Measurements from ENCODE around the gene CABP1. TPM values are rescaled to one million over a fixed set of nuclear protein-coding genes. Genes with fewer than 3 reads are reported as not detected.

Gene CABP1
- total and polyA plus RNA-seq, 2 of the 13 experiments (the other 11 are each of a cell fraction or from before 2014, with no cell fraction given) = not detected

- no peak for TF ChIP-seq RBM22 (optimal IDR thresholded peaks at IDR 0.05; ENCODE audit: low read length)
- TF ChIP-seq ZNF563 (CRISPR knock-in tag; IDR thresholded peaks at IDR 0.05) = no peak; the same call in 1 of the 2 replicates
- peak; percentile 44 for TF ChIP-seq ARNTL (CRISPR knock-in tag; IDR thresholded peaks at IDR 0.05)
- TF ChIP-seq SRSF9 (IDR thresholded peaks at IDR 0.05; ENCODE audit: borderline replicate concordance, insufficient read depth, low read depth, low read length, poor library complexity, severe bottlenecking) = no peak
- TF ChIP-seq RXRA (CRISPR knock-in tag; IDR thresholded peaks at IDR 0.05) = peak; percentile 39
- 0 out of 2 replicates have a peak, but pooled peaks have one; percentile 31 for TF ChIP-seq HNRNPL (IDR thresholded peaks at IDR 0.05; ENCODE audit: low read depth, low read length)
- TF ChIP-seq ZNF18 (CRISPR knock-in tag; IDR thresholded peaks at IDR 0.05; ENCODE audit: insufficient replicate concordance) = no peak
- TF ChIP-seq, protein P1, sequence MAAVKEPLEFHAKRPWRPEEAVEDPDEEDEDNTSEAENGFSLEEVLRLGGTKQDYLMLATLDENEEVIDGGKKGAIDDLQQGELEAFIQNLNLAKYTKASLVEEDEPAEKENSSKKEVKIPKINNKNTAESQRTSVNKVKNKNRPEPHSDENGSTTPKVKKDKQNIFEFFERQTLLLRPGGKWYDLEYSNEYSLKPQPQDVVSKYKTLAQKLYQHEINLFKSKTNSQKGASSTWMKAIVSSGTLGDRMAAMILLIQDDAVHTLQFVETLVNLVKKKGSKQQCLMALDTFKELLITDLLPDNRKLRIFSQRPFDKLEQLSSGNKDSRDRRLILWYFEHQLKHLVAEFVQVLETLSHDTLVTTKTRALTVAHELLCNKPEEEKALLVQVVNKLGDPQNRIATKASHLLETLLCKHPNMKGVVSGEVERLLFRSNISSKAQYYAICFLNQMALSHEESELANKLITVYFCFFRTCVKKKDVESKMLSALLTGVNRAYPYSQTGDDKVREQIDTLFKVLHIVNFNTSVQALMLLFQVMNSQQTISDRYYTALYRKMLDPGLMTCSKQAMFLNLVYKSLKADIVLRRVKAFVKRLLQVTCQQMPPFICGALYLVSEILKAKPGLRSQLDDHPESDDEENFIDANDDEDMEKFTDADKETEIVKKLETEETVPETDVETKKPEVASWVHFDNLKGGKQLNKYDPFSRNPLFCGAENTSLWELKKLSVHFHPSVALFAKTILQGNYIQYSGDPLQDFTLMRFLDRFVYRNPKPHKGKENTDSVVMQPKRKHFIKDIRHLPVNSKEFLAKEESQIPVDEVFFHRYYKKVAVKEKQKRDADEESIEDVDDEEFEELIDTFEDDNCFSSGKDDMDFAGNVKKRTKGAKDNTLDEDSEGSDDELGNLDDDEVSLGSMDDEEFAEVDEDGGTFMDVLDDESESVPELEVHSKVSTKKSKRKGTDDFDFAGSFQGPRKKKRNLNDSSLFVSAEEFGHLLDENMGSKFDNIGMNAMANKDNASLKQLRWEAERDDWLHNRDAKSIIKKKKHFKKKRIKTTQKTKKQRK (IDR thresholded peaks at IDR 0.05; ENCODE audit: low read length) = no peak
- no peak for TF ChIP-seq ZNF256 (CRISPR knock-in tag; conservative IDR thresholded peaks at IDR 0.05)
- TF ChIP-seq, protein P2, sequence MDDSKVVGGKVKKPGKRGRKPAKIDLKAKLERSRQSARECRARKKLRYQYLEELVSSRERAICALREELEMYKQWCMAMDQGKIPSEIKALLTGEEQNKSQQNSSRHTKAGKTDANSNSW (CRISPR knock-in tag; IDR thresholded peaks at IDR 0.05; ENCODE audit: borderline replicate concordance) = no peak
- TF ChIP-seq ZNF407 (CRISPR knock-in tag; IDR thresholded peaks at IDR 0.05; ENCODE audit: not compliant biosample characterization) = peak; percentile 31
- TF ChIP-seq SKI (IDR thresholded peaks at IDR 0.05; ENCODE audit: partially characterized antibody) = no peak
- 0 out of 2 replicates have a peak, but pooled peaks have one; percentile 6 for TF ChIP-seq MTA1 (CRISPR knock-in tag; IDR thresholded peaks at IDR 0.05; ENCODE audit: borderline replicate concordance)
- TF ChIP-seq FOSL2 (CRISPR knock-in tag; IDR thresholded peaks at IDR 0.05) = peak; percentile 27; the same call in 1 of the 2 replicates
Measured at GRCh38 chr12:120686690-120687577, 46.5 kb downstream of the CABP1 start, which contains the start of gene MLEC (continued).
